ENCODE results near the gene USP21.
"Not testable (repeated sequence)": the region's sequence is repeated elsewhere in the genome, so short reads cannot be mapped to it uniquely, and the experiment has no call there.

The USP21 gene, protein sequence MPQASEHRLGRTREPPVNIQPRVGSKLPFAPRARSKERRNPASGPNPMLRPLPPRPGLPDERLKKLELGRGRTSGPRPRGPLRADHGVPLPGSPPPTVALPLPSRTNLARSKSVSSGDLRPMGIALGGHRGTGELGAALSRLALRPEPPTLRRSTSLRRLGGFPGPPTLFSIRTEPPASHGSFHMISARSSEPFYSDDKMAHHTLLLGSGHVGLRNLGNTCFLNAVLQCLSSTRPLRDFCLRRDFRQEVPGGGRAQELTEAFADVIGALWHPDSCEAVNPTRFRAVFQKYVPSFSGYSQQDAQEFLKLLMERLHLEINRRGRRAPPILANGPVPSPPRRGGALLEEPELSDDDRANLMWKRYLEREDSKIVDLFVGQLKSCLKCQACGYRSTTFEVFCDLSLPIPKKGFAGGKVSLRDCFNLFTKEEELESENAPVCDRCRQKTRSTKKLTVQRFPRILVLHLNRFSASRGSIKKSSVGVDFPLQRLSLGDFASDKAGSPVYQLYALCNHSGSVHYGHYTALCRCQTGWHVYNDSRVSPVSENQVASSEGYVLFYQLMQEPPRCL

DNA sequence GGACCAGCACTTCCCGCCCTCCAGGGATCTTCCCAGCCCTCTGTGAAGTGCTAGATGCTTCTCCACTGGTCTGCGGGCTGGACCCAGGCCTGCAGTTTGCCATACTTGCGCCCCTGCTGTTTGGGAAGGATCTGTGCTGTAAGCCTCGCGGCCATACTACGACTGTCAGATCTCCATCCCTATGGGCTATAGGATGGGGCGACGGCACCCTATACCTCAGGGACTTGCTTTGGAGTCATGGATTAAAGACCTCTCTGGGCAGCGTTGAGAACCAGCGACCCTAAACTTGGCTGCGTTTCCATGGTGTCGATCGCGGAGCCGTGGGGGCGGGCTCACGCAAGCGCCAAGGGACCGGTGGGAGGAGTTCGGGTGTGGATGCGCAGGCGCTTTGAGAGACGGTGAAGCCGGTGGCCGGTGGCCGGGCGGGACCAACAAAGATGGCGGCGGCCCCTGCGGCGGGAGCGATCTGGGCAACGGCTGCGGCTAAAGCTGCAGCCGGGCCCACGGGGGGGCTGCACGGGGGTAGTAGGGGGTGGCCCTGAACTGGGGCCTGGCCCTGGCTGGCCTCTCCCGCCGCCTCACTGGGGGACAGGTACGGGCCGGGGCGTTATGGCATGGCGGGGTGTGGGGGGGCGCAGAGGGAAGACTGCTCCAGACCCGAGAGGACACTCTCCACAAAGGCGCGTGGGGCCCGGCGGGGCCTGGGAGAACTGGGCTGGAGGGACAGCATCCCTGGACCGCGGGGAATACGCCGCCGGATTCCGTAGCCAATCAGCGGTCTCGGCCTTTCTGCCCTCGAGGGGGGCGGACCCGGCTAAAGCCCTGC is at the start of gene USP21:
TSS of gene USP21 (plus strand) at position 414 of the 826 bp plus-strand sequence. CDS start 1,141 bp downstream, outside the sequence.
- DNase-seq (ENCODE audit: low read depth): peak; percentile 55

DNA sequence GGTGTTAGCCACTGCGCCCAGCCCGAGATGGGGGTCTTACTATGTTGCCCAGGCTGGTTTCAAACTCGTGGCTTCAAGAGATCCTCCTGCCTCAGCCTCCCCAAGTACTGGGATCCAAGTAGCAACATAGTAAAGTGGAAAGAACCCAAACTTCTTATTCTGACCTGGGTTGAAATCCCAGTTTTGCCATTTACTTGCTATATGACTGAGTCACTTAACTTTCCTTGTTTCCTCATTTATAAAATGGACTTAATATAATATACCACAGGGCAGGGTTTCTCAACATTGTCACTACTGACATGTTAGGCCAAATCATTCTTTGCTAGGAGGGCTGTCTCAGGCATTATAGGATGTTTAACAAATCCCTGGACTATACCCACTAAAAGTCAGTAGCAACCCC is 48.2 kb upstream of the USP21 start:
- DNase-seq (ENCODE audit: low read depth): no peak

DNA sequence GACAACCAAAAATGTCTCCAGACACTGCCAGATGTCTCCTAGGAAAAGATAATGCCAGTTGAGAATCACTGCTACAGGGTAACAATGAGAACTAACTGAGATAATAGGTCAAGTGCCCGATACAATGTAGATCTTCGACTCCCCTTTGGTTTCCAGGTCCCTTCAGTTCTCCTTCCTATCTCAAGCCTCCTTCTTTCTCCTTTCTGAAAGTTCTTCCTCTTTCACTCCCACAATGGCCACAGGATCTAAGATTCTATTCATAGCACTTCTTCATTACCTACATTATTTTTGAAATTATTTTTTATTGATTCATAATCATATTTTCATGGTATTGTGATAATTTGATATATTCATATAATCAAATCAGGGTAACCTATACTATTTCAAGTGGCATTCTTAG is 47.8 kb upstream of the USP21 start:
- DNase-seq (ENCODE audit: low read depth): no peak

DNA sequence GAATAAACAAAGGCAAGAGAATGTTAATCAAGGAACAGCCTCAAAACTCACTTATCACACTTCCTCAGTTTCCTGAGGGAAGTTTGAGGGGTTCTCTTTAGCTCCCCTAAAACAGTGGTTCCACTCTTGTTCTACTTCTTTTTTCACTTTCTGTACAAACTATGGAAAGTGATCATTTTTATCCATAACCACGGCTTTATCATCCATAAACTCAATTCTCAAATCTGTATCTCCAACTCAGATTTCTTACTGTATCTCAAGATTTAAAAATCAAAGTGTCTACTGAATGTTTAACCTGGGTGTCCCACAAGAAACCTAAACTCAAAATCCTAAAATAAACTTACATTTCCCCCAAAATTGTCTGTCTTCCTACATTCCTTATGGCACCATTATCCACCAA is 45.4 kb upstream of the USP21 start:
- no peak for DNase-seq (ENCODE audit: low read depth)

DNA sequence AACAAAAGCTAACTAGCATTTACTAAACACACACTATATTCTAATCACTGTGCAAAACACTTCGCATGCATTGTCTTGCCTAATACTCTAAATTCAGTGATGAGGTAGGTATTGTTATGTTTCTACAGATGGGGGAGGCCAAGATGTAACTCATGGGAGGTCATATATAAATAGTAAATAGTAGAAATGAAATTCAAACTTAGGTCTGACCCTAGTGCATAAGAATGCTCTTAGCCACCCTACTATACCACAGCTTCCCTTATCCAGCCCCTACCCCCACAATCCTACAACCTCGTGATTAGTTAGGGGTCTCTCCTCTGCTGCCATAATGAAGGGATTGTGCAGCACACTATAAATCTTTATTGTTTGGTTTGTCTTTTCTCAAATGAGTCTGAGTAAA is 44.7 kb upstream of the USP21 start:
- DNase-seq (ENCODE audit: low read depth): no peak

DNA sequence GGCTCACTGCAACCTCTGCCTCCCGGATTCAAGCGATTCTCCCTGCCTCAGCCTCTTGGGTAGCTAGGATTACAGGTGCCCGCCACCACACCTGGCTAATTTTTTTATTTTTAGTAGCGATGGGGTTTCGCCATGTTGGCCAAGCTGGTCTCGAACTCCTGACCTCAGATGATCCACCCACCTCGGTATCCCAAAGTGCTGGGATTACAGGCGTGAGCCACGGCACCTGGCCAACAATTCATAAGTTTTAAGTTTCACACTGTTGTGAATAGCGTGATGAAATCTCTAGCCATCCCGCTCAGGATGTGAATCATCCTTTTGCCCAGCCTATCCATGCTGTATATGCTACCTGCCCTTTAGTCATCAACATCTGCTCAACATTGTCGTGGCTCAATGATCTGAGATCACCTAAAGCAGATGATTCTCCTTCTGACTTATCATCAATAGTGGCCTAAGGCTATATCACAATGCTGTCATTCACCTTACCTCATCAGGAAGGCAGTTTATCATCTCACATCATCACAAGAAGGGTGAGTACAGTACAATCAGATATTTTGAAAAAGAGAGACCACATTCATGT is 44.1 kb upstream of the USP21 start:
- DNase-seq (ENCODE audit: low read depth): peak; percentile 94

DNA sequence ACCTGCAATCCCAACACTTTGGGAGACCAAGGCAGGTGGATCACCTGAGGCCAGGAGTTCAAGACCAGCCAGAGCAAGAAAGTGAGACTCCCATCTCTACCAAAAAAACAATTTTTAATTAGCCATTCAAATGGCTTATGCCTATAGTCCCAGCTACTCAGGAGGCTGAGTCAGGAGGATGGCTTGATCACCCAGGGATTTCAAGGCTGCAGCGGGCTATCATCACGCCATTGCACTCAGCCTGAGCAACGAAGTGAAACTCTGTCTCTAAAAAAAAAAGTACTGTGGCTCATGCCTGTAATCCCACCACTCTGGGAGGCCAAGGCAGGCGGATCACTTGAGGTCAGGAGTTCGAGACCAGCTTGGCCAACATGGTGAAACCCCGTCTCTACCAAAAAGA is 43.3 kb upstream of the USP21 start:
- DNase-seq (ENCODE audit: low read depth): not testable (repeated sequence)

DNA sequence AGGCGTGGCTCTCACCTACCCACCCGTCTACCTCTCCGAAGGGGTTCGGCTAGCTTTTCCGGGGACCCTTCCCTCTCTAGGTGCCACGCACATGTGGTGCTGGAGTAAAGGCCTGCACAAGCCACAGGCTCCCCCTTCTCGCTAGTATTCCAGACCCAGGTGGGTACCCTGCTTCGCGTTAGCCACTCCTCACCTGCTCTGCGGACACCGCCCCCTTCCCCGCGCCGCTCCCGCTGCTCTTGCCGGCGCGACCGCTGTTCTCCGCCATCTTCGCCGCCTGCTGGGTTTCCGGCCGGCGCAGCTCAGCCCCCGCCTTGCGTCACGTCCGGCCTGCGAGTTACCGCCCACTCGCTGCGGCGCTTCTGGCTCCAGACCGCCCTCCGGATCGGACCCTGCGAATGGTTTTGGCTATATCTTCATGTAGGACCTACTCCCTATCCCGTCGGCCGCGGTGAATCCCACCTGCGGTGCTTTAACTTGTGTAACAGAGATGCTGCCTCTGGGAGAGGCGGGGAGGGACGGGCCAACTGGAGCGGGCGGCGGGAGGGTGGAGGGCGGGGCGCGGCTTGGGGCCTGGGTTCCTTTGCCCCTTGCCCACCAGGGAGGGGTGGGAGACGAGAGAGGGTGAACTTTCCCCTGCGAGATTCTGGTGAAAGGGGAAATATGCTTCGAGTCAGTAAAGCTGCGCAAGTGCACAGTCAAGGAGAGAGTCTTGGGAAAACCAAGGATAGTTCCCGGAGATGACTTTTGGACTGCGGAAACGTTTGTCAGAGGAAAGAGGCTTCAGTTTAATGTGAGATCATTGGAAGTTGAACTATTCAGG is 41.3 kb upstream of the USP21 start, which contains the start of the genes NIT1 and PFDN2:
TSS of gene NIT1 (plus strand) at position 347 of the 823 bp plus-strand sequence. CDS start at position 419, 72 bp downstream.
TSS of gene PFDN2 (minus strand) at position 279 of the 823 bp plus-strand sequence. CDS start at position 268, 11 bp downstream.
- no peak for DNase-seq (ENCODE audit: low read depth)

DNA sequence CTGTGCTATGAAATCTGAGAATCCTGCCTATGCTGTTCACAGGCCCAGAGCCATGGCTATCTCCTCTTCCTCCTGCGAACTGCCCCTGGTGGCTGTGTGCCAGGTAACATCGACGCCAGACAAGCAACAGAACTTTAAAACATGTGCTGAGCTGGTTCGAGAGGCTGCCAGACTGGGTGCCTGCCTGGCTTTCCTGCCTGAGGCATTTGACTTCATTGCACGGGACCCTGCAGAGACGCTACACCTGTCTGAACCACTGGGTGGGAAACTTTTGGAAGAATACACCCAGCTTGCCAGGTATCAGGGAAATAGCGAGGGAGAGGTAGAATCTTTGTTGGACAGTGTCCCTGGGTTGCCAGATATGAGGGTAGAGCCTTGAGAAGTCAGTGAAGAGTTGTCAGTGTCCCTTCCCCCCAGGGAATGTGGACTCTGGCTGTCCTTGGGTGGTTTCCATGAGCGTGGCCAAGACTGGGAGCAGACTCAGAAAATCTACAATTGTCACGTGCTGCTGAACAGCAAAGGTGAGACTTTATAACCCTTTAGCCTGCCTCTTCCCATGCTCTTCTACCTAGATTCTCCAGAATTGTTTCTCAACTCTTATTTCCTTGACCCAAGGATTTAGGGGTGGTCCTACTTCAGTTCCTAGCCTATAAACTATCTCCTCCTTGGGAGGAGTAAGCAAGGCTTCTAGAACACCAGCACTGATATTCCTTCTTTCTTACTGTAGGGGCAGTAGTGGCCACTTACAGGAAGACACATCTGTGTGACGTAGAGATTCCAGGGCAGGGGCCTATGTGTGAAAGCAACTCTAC is 40.0 kb upstream of the USP21 start:
- no peak for DNase-seq (ENCODE audit: low read depth)

DNA sequence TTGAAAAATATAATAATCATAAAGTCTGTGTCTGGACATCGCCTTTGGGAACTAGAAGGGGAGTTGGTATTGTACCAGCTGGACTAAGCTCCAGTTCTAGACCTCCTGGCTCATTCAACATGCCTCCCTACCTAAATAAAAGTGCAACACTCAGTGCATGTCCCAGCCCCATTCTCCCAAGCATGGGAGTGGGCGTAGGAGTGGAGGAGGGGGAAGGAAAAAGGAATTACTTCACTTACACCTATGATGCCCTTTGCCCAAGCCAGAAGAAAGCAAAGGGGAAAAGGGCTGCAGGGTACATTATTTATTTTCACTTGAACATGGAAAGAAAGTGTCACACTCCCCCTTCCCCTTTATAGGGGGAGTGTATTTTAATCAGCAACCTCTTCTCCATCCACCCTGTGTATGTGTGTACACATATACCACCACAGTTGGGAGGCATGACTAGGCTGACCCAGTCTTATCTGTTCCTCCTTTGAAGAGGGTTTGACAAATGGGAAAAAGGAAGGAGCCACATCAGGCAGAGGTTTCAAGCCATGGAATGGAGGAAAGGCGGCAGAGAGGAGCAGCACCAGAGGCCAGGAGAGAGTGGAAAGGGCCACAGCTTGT is 38.2 kb upstream of the USP21 start:
- DNase-seq (ENCODE audit: low read depth): no peak

DNA sequence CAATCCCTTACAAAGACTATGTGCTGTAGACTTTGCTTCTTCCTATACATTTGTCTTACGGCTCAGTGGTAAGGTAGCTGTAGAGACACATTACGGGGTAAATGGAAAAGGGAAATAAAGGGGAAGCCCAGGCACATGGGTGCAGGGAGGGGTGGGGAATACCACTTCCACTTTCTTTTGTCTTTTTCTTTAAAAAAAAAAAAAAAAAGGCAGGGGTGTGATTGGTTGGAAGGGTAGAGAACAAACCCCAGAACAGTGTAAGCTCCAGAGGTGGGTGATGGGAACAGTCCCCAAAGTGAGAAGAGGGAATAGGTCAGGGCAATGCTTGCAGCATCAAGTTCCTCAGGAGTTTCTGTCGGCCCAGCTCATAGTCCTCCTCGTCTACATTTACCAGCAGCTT is 37.5 kb upstream of the USP21 start:
- no peak for DNase-seq (ENCODE audit: low read depth)

DNA sequence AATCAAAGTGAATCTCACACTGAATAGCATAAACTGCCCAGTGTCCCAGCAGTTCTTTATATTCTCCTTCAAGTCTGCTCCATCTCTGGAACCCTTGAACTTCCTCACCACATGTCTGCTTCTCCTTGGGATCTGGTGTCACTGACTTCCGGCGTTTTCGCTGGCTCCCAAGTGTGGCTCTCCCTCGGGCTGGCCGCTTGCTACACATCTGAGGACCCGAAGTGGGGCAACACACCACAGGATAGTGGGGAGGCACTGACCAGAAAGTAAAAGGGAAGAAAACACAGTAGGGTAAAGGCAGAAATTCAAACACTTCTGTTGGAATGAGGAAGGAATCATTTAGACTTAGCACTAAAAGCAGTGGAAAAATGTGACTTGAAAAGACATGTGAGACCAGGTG is 36.3 kb upstream of the USP21 start:
- DNase-seq (ENCODE audit: low read depth): no peak

DNA sequence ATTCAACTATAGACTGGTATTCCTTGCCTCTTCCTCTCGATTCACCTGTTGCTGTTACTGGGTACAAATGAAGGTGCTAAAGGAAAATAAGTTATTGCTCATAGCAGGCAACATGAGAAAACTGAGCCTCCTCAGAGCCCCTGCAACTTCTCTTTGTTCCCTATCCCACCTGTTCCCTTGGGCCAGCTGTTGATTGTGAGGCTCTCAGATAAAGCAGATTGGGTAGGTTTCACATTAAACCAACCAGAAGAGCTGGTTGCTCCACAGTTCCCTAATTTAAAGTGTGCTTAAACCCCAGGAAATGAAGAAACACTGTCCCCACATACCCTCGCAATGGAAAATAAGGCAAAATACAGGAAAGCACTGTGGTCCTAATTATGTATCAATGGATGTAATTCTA is 31.7 kb upstream of the USP21 start:
- DNase-seq (ENCODE audit: low read depth): no peak

DNA sequence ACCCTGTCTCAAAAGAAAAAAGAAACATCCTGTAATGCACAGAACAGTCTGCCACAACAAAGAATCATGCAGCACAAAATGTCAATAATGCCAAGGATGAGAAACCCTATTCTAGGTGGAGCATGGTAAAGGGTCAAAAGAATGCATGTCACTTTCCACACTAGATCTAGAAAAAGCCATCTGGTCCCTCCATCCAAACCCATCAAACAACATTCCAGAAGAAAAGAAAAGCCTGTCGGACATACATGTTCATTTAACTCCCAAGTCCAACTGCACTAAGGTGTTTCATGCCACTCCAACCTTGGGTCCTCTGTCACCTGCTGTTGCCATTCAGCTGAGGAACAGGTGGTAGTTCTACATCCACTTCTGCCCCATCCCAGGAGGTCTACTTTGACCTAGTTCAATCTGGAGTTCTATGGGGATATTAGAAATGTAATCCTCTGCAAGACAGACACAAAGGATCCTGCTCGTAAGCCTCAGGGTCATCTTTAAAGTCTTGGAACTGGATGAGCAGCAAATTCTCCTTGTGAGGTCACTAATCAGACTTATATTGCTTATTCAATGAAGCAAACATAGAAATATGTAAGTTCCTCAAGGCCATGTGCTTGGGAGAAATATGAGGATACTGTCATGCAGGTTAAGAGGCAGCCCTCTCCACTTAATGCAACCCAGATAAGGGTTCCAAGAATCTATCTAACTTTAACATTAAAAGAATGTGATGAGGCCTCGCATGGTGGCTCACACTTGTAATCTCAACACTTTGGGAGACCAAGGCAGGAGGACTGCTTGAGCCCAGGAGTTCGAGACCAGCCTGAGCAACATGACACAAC is 30.5 kb upstream of the USP21 start:
- no peak for DNase-seq (ENCODE audit: low read depth)

DNA sequence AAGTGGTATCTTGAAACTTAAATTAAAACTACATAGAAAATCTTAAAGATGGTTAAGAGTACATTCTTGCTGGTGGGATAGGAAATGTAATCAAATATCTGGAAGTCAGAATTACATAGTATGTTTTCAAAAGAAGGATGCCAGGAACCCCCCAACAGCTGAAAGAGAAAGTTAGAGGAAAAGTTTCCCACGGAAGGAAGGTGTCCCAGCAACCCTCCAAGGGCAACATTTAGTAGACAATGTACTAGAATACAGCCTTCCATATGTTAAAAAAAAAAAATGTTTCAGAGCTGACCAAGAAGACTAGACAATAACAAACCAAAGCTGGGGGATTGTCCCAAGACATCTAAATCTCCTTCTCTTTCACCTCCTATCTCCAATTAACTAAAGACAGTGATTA is 29.0 kb upstream of the USP21 start:
- DNase-seq (ENCODE audit: low read depth): no peak

DNA sequence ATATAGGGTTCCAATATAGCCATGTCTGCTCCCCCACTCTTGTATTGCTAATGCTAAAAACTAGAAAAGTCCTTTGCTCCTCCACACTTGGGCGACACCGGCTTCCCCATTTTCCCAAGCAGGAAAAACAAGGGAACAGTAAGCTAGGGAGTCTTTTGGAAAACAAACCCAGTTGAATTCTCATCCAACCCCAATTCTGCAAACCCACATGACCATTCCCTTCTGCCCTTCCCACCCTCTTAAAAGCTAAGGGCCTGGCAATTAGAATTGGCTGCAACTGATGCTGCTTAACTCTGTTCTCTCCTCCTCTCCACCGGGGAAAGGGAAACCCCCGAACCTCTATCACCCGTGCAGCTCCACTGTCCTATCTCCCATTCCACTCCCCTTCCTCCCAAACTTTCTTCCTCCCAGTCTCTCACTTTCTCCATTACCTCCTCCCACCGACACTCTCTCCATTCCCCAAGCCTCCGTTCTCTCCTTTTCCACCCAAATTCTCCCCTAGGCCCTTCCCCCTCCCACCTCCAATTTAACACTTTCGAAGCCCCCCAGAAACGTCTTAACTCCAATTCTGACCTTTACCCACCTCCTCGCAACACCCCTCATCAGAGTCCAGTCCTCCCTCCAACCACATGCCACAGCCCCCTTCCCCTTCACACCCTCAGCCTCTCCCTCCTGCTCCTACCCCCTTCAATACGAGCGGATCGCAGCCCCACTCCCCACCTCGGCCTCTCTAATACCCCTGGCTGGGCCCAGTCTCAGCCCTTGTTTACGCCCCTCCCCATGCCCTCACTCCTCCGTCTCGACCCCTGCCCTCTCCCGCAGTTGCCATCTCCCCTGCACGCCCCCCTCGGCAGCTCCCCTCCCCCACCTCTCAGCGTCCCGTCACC is 27.5 kb upstream of the USP21 start:
- DNase-seq (ENCODE audit: low read depth): no peak

DNA sequence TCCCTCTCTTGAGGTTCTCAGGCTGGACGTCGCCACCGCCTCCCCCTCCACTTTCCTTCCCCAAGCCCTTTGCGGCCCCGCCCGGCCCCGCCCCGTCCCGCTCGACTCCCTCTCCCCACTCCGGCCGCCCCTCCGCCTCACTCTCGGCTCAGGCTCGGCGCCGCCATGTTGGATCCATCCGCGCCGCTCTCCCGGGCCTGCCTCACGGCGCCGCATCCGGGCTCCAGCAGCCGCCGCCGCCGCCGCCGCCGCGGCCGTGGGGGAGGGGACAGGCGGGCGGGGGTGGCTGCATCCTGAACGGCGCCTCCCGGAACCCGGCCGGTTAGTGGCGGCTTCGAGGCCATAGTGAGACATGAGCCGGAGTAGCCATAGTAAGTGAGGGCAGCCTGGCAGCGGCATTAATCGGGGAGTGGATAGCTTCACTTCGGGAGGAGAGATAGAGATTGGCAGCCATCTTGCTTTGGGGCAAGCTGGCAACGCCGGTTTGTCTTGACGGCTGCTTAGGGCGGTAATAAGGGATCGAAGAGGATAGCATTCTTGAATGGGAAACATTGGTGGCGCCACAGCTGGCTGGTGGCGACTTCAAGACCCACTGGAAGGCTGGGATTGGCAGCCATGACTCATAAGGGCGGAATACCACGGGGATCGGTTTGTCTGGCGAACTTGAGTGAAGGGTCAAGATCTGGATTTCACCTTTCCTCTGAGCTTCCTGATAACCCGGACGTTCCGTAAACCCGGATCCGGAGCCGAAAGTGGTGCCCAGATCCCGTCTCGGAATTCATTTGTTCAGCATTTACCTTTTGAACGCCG is 26.7 kb upstream of the USP21 start, which contains the start of gene DEDD:
TSS of gene DEDD (minus strand) at position 258 of the 810 bp plus-strand sequence. CDS start 8,205 bp downstream, outside the sequence.
- DNase-seq (ENCODE audit: low read depth): peak; percentile 67
